ENCODE data around the gene MTFR2. TPM values are rescaled to one million over a fixed set of nuclear protein-coding genes. Genes with fewer than 3 reads are reported as not detected.

MTFR2 gene
- total and polyA plus RNA-seq, 4 donors: 0.08 to 3.6 (median 0.21) TPM

DNA sequence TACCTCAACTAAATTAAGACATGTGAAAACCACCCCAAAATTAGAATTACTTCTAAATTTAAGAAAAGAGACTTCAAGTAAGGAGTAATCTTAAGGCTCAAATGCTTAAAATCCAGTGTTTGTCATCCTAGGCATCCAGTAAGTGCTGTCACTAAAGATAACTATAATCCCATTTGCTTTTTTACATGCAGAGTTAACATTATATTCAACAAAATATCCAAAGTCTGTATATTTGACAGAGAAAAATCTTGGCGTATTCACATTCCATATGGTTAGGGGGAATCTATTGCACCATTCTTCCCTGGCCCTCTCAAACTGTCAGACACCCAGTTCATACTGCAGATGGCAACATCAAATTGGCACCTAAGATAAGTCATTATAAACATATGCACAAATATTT is 17.4 kb downstream of the MTFR2 start:
- H3K9ac ChIP-seq (ENCODE audit: low read depth in 1 of 2, low read length in 2 of 2): no peak overlapping the region
- no peaks in the 10 kb centered on the region for H3K36me3 ChIP-seq (ENCODE audit: control insufficient read depth in 4 of 4, insufficient read depth in 3 of 4, low read depth in 1 of 4, low read length in 3 of 4)
- H3K27ac ChIP-seq (ENCODE audit: low read depth in 1 of 2, low read length in 2 of 2): no peak overlapping the region
- DNase-seq (ENCODE audit: low spot score): no peak
- TF ChIP-seq, protein P1, sequence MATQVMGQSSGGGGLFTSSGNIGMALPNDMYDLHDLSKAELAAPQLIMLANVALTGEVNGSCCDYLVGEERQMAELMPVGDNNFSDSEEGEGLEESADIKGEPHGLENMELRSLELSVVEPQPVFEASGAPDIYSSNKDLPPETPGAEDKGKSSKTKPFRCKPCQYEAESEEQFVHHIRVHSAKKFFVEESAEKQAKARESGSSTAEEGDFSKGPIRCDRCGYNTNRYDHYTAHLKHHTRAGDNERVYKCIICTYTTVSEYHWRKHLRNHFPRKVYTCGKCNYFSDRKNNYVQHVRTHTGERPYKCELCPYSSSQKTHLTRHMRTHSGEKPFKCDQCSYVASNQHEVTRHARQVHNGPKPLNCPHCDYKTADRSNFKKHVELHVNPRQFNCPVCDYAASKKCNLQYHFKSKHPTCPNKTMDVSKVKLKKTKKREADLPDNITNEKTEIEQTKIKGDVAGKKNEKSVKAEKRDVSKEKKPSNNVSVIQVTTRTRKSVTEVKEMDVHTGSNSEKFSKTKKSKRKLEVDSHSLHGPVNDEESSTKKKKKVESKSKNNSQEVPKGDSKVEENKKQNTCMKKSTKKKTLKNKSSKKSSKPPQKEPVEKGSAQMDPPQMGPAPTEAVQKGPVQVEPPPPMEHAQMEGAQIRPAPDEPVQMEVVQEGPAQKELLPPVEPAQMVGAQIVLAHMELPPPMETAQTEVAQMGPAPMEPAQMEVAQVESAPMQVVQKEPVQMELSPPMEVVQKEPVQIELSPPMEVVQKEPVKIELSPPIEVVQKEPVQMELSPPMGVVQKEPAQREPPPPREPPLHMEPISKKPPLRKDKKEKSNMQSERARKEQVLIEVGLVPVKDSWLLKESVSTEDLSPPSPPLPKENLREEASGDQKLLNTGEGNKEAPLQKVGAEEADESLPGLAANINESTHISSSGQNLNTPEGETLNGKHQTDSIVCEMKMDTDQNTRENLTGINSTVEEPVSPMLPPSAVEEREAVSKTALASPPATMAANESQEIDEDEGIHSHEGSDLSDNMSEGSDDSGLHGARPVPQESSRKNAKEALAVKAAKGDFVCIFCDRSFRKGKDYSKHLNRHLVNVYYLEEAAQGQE (IDR thresholded peaks at IDR 0.05): no peak
- TF ChIP-seq ZBTB33 (IDR thresholded peaks at IDR 0.05): no peak
- TF ChIP-seq, protein P2, sequence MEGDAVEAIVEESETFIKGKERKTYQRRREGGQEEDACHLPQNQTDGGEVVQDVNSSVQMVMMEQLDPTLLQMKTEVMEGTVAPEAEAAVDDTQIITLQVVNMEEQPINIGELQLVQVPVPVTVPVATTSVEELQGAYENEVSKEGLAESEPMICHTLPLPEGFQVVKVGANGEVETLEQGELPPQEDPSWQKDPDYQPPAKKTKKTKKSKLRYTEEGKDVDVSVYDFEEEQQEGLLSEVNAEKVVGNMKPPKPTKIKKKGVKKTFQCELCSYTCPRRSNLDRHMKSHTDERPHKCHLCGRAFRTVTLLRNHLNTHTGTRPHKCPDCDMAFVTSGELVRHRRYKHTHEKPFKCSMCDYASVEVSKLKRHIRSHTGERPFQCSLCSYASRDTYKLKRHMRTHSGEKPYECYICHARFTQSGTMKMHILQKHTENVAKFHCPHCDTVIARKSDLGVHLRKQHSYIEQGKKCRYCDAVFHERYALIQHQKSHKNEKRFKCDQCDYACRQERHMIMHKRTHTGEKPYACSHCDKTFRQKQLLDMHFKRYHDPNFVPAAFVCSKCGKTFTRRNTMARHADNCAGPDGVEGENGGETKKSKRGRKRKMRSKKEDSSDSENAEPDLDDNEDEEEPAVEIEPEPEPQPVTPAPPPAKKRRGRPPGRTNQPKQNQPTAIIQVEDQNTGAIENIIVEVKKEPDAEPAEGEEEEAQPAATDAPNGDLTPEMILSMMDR (IDR thresholded peaks at IDR 0.05; ENCODE audit: low read depth, low read length, missing input control): no peak
- TF ChIP-seq HNF4G (IDR thresholded peaks at IDR 0.05): no peak
- TF ChIP-seq ATF3 (IDR thresholded peaks at IDR 0.05): no peak
- no peak for TF ChIP-seq YY1 (IDR thresholded peaks at IDR 0.05)
- TF ChIP-seq JUND (IDR thresholded peaks at IDR 0.05): no peak
- TF ChIP-seq SP1 (IDR thresholded peaks at IDR 0.05): no peak
- TF ChIP-seq RXRA (IDR thresholded peaks at IDR 0.05): no peak
- WGBS: 100% methylated on average over 1 of the region's 1 CpG
- no peaks in the 10 kb centered on the region for H3K4me1 ChIP-seq (ENCODE audit: control insufficient read depth in 4 of 4, insufficient read depth in 4 of 4, low read length in 3 of 4)
- no peak overlapping the region for H3K4me3 ChIP-seq (ENCODE audit: low read depth in 1 of 3, low read length in 3 of 3)
- H3K27me3 ChIP-seq (ENCODE audit: control insufficient read depth in 4 of 4, insufficient read depth in 4 of 4, low read length in 3 of 4): no peaks in the 10 kb centered on the region
- H3K9me3 ChIP-seq (ENCODE audit: control insufficient read depth in 4 of 4, low read length in 3 of 4): no peaks in the 10 kb centered on the region

GRCh38 chr6:136230219-136230853 is 19.8 kb downstream of the MTFR2 start:
- H3K4me3 ChIP-seq (ENCODE audit: low read depth in 1 of 3, low read length in 3 of 3): no peak overlapping the region
- H3K9me3 ChIP-seq (ENCODE audit: control insufficient read depth in 4 of 4, low read length in 3 of 4): no peaks in the 10 kb centered on the region
- H3K4me1 ChIP-seq (ENCODE audit: control insufficient read depth in 4 of 4, insufficient read depth in 4 of 4, low read length in 3 of 4): peaks cover 3 to 15% (median 7%) of the 10 kb centered on the region in 4 donors
- no peak for DNase-seq (ENCODE audit: low spot score)
- H3K36me3 ChIP-seq (ENCODE audit: control insufficient read depth in 4 of 4, insufficient read depth in 3 of 4, low read depth in 1 of 4, low read length in 3 of 4): no peaks in the 10 kb centered on the region
- H3K27me3 ChIP-seq (ENCODE audit: control insufficient read depth in 4 of 4, insufficient read depth in 4 of 4, low read length in 3 of 4): no peaks in the 10 kb centered on the region
- no peak overlapping the region for H3K27ac ChIP-seq (ENCODE audit: low read depth in 1 of 2, low read length in 2 of 2)
- 96% methylated on average over 2 of the region's 2 CpGs for WGBS
- H3K9ac ChIP-seq (ENCODE audit: low read depth in 1 of 2, low read length in 2 of 2): no peak overlapping the region
- TF ChIP-seq RXRA (IDR thresholded peaks at IDR 0.05): no peak
- no peak for TF ChIP-seq RAD21 (IDR thresholded peaks at IDR 0.05)
- TF ChIP-seq MAX (IDR thresholded peaks at IDR 0.05): no peak
- TF ChIP-seq, protein P2 (IDR thresholded peaks at IDR 0.05; ENCODE audit: low read depth, low read length, missing input control): no peak
- no peak for TF ChIP-seq NR2F2 (IDR thresholded peaks at IDR 0.05)
- TF ChIP-seq TAF1 (conservative IDR thresholded peaks at IDR 0.05): no peak
- TF ChIP-seq ZBTB33 (IDR thresholded peaks at IDR 0.05): no peak
- TF ChIP-seq YY1 (IDR thresholded peaks at IDR 0.05): no peak
- TF ChIP-seq, protein P1 (IDR thresholded peaks at IDR 0.05): no peak
- TF ChIP-seq ATF3 (IDR thresholded peaks at IDR 0.05): no peak
